GM19043 (cell line): ENCODE measurements around the gene C5orf34.

Source experiments
- ATAC-seq: cut with Tn5 transposase; IDR thresholded peaks from one replicate; pipeline ENCODE4 v1.9.1; 2021; ENCODE audit warnings: low read depth; ENCODE audit not compliant: unreplicated experiment

C5orf34 gene

DNA sequence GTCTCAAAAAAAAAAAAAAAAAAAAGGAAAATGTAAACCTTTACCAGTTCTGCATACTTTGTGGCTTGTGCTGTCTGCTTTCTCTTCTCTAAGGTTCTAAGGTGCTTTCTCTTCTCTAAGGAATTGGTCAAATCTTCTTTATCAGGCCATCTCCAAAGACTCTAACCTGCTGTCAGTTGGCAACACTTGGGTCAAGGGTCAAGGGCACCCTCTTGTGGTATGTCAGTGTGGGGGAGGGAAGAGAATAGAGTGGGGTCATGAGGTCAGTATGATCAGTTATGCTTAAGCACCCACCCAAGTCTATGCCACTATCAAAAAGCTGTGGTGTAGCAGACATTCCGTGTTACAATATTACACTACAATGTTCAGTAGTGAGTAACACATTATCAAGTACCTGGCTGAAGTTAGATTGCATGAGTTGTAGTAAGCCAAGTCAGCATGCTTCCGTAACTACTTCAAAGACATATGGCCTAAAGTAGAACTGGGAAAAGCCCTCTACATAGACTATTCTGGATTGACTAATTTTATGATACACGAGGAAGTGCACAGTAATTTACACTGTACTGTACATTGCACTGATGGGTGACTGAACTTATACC is 77.8 kb downstream of the C5orf34 start:
- no peak for ATAC-seq
